NCI-H187 treated with DMSO at 0.1 percent for 48 hours (cell line): Measurements from ENCODE around the gene WNK2.

ENCODE experiments used
- DNase-seq: peaks from one replicate; lab custom pipeline; 2025; lab: John Stamatoyannopoulos, UW

Gene WNK2

GRCh38 chr9:93161786-93162562, 22.0 kb upstream of the WNK2 start:
- DNase-seq: no peak

DNA sequence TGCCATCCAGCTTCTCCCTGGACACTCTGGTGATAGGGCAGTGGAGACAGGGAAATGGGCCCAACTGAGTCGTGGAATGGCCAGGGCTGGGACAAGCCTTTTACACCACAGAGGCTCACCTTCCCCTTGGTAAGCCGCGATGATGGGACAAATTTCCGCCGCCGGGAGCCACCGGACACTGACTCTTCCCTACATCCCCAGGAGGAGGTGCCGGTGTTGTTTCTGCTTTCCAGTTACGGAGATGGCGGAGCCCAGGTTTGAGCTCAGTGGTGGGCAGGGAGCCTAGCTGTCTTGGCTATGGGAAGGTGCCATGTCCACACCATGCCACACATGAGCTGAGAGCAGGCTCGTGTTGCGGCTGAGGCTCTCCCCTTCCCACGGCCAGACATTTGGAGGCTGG, 19.9 kb upstream of the WNK2 start:
- no peak for DNase-seq

GRCh38 chr9:93166699-93167098, 17.2 kb upstream of the WNK2 start:
- no peak for DNase-seq

DNA sequence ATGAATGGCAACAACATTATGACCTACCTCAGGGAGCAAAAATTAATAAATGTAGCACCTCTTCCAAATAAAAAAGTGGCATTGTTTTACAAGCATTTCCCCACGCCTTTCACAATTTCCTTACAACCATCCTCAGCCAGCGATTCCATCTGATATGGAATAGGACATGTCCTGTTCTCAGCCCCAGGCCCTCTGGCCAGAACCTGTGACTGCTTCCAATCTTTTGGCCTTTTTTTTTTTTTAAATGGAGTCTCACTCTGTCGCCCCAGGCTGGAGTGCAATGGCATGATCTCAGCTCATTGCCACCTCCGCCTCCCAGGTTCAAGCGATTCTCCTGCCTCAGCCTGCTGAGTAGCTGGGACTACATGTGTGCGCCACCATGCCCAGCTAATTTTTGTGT, 16.8 kb upstream of the WNK2 start:
- no peak for DNase-seq

GRCh38 chr9:93167838-93168237, 16.1 kb upstream of the WNK2 start:
- DNase-seq: no peak

- DNase-seq: no peak
Measured at GRCh38 chr9:93168581-93168980, 15.4 kb upstream of the WNK2 start.

GRCh38 chr9:93169444-93169843, 14.5 kb upstream of the WNK2 start:
- no peak for DNase-seq

- no peak for DNase-seq
Measured at GRCh38 chr9:93170571-93170970, 13.4 kb upstream of the WNK2 start.

- no peak for DNase-seq
Measured at GRCh38 chr9:93171261-93171990, 12.5 kb upstream of the WNK2 start.

DNA sequence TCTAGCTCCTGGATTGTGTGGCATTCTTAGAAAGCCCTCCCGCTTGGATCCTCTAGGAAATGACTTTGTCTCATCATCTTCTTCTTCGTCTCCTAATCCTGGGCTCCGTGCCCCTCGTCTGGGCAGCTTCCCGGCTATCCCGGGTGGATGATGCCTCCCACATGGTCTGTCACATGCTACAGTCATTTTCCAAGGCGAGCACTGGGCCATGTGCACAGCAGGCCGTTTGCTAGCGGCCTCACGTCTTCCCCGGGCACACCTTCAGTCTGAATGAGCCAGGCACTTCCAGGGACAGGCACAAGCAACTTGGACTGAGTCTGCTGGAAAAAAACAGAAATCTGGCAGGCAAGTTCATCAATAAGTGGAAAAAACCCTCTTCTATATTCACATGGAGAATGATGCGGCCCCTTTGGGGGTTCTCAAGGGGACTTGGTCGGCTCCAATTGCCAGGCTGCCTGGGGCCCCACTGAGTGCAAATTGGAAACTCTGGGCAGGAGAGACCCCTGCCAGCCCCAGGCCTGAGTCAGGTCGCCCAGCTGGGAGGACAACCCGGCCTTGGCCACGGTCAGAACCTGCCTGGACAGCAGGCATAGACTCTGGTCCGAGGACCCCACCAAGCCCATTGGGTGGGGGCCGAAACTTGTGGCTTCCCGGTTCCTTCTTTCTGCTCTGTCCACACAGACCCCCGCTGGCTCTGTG, 11.1 kb upstream of the WNK2 start:
- no peak for DNase-seq

- DNase-seq: no peak
Measured at GRCh38 chr9:93173365-93174051, 10.4 kb upstream of the WNK2 start.

- no peak for DNase-seq
Measured at GRCh38 chr9:93174976-93175375, 9.0 kb upstream of the WNK2 start.

GRCh38 chr9:93177676-93178075, 6.3 kb upstream of the WNK2 start:
- no peak for DNase-seq

- no peak for DNase-seq
Measured at GRCh38 chr9:93178851-93179786, 4.8 kb upstream of the WNK2 start.

DNA sequence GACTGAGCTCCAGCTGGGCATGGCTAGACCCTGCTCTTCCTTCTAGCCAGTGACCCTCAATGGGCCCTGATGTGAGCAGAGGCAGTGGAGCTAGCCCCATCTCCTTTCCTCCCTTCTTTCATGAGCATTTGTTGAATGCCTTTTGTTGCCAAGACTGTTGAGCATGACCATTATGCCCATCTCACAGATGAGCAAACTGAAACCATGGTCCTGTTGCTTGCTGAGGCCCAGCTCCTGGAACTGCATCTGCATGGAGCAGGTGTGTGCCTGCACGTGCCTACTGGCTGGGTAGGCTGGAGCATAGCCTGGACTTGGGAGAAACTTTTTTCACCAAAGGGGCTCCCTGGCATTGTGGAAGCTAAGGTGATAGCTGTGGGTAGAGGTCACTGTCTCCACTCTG, 3.0 kb upstream of the WNK2 start:
- DNase-seq: no peak

GRCh38 chr9:93181672-93182435, 2.1 kb upstream of the WNK2 start:
- no peak for DNase-seq

DNA sequence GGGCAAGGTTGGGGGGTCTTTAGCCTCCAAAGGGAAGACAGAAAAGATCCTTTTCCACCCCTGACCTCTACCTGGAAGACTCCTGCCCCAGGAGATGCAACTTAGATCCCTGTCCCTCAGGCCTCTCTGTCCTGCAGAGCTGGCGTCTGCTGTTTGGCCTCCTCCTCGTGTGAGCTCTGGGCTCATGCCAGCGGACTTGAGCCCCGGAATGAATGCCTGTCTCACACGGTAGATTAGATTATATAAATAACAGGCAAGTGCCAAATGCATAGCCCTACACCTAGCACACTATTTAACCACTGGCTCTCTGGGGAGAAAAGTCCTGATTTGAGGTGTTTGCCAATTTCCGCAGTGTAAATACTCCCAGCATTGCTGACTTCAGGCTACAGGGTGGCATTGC, 1.4 kb upstream of the WNK2 start:
- no peak for DNase-seq

DNA sequence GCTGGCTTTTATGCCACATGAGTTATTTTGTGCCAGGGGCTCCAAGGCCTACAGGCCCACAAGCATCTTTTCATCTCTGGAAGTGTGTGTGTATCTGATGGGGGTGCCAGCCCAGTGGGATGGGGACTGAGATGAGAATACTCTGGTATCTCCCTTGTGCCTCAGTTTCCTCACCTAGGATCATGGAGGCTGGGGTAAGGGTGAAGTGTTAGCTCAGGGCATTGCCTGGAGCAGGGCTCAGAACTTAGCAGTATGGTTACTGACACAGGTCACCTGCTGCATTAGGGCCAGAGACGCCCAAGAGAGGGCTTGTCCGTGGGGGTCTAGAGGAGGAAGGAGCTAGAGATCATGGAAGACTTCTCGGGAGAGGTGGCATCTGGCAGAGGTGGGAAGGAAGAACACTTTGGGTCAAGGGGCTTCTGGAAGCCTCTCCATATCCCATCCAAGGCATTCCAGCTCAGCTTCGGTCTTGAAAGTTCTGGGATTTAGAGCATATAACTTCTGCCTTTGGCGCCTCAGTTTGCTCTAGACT, 742 bp upstream of the WNK2 start:
- DNase-seq: no peak

DNA sequence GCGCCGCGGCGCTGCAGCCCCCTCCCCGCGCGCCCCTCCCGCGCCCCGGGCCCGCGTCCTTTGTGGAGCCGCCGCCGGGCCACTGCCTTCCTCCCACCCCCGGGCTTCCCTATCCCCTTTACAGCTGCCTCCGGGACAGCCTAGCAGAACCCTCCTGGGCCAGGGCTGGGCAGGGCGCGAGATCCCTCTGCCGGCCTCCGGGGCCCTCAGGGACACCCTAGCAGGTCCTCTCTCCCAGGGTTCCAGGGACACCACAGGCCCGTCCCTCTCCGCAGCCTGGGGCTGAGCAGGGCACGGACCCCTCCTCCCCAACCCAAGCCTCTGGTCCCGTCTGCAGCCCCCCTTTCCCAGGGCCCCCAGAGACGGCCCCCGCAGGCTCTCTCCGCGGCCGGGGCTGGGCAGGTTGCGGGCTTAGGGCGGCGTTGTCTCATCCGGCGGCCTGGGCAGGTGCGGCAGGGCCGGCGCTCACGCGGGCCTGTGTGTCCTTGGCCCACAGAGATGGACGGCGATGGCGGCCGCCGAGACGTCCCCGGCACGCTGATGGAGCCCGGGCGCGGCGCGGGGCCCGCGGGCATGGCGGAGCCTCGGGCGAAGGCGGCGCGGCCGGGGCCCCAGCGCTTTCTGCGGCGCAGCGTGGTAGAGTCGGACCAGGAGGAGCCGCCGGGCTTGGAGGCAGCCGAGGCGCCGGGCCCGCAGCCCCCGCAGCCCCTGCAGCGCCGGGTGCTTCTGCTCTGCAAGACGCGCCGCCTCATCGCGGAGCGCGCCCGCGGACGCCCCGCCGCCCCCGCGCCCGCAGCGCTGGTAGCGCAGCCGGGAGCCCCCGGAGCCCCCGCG, 710 bp downstream of the WNK2 start:
- no peak for DNase-seq
